HepG2 (cell line): ENCODE results near the gene HECTD4. TPM values are rescaled to one million over a fixed set of nuclear protein-coding genes. Genes with fewer than 3 reads are reported as not detected.

Experiments
- AGO1 ChIP-seq: fragments of 200-400 bp; formaldehyde crosslinking; IDR thresholded peaks from 2 replicates; pipeline ENCODE4 v1.6.1; 2017; ENCODE audit warnings: mild to moderate bottlenecking, low read depth, low read length, moderate library complexity; ENCODE audit not compliant: poor library complexity, severe bottlenecking
- ATF6 ChIP-seq: sonication (generic); formaldehyde crosslinking; conservative IDR thresholded peaks from 2 replicates; pipeline ENCODE4 v1.4.0; 2020; ENCODE audit warnings: missing genetic modification reagents
- HMG20B ChIP-seq: conservative IDR thresholded peaks from 2 replicates; pipeline ENCODE4 v1.6.1; 2016; ENCODE audit warnings: missing genetic modification reagents, missing compliant biosample characterization
- KLF16 ChIP-seq, 2 experiments: sonication (generic) in 1 of 2; formaldehyde crosslinking in 1 of 2; IDR thresholded peaks; 2 replicates each; pipeline versions ENCODE4 v1.6.1 to v1.8.0; 2016 to 2023; ENCODE audit warnings: missing genetic modification reagents in 2 of 2, missing compliant biosample characterization in 1 of 2
- MAX ChIP-seq: IDR thresholded peaks from 2 replicates; pipeline ENCODE4 v1.6.1; 2012; ENCODE audit warnings: inconsistent platforms
- MBD4 ChIP-seq: IDR thresholded peaks from 2 replicates; pipeline ENCODE4 v1.6.1; 2012; ENCODE audit warnings: low read length, inconsistent platforms, borderline replicate concordance
- PHF20 ChIP-seq: sonication (generic); formaldehyde crosslinking; IDR thresholded peaks from 2 replicates; pipeline ENCODE4 v1.5.0; 2020; ENCODE audit warnings: mild to moderate bottlenecking, missing genetic modification reagents
- SIN3B ChIP-seq: fragments of 150-350 bp; IDR thresholded peaks from 2 replicates; pipeline ENCODE4 v1.6.1; 2014; ENCODE audit warnings: low read length
- SMAD1 ChIP-seq: sonication (generic); formaldehyde crosslinking; IDR thresholded peaks from 2 replicates; pipeline ENCODE4 v1.4.0; 2020; ENCODE audit warnings: missing genetic modification reagents, low read depth, mild to moderate bottlenecking, borderline replicate concordance
- TARDBP ChIP-seq: sonication (generic); formaldehyde crosslinking; IDR thresholded peaks from 2 replicates; pipeline ENCODE4 v1.8.0; 2022; ENCODE audit warnings: mild to moderate bottlenecking, missing genetic modification reagents
- TRIM22 ChIP-seq: fragments of 450-650 bp; IDR thresholded peaks from 2 replicates; pipeline ENCODE4 v1.6.1; 2017
- ZBED4 ChIP-seq: sonication (generic); formaldehyde crosslinking; IDR thresholded peaks from 2 replicates; pipeline ENCODE4 v1.4.0; 2020; ENCODE audit warnings: missing genetic modification reagents, borderline replicate concordance
- ZNF121 ChIP-seq: sonication (generic); formaldehyde crosslinking; IDR thresholded peaks from 2 replicates; pipeline ENCODE4 v1.5.0; 2020; ENCODE audit warnings: mild to moderate bottlenecking, missing genetic modification reagents
- ZNF207 ChIP-seq: fragments of 450-650 bp; IDR thresholded peaks from 2 replicates; pipeline ENCODE4 v1.6.1; 2016; ENCODE audit warnings: antibody characterized with exemption, borderline replicate concordance
- ZNF225 ChIP-seq: sonication (generic); formaldehyde crosslinking; IDR thresholded peaks from 2 replicates; pipeline ENCODE4 v1.4.0; 2020; ENCODE audit warnings: mild to moderate bottlenecking, missing genetic modification reagents
- ZNF274 ChIP-seq: sonication (generic); formaldehyde crosslinking; IDR thresholded peaks from 2 replicates; pipeline ENCODE4 v1.5.1; 2020; ENCODE audit warnings: mild to moderate bottlenecking, missing genetic modification reagents
- ZNF501 ChIP-seq: sonication (generic); formaldehyde crosslinking; IDR thresholded peaks from 2 replicates; pipeline ENCODE4 v1.5.1; 2020; ENCODE audit warnings: mild to moderate bottlenecking, moderate library complexity, missing genetic modification reagents
- ZNF564 ChIP-seq: sonication (generic); formaldehyde crosslinking; IDR thresholded peaks from 2 replicates; pipeline ENCODE4 v1.8.1; 2023; ENCODE audit warnings: mild to moderate bottlenecking, missing genetic modification reagents
- ZNF572 ChIP-seq: sonication (generic); formaldehyde crosslinking; IDR thresholded peaks from 2 replicates; pipeline ENCODE4 v1.5.1; 2020; ENCODE audit warnings: mild to moderate bottlenecking, missing genetic modification reagents
- ZNF589 ChIP-seq: sonication (generic); formaldehyde crosslinking; conservative IDR thresholded peaks from 2 replicates; pipeline ENCODE4 v1.8.0; 2022; ENCODE audit warnings: mild to moderate bottlenecking, moderate library complexity, missing genetic modification reagents
- ZNF768 ChIP-seq: sonication (generic); formaldehyde crosslinking; IDR thresholded peaks from 2 replicates; pipeline ENCODE4 v1.4.0; 2020; ENCODE audit warnings: missing genetic modification reagents
- ZNF780A ChIP-seq: sonication (generic); formaldehyde crosslinking; IDR thresholded peaks from 2 replicates; pipeline ENCODE4 v1.8.0; 2022; ENCODE audit warnings: mild to moderate bottlenecking, missing genetic modification reagents, moderate library complexity
- ZNF792 ChIP-seq: IDR thresholded peaks from 2 replicates; pipeline ENCODE4 v1.6.1; 2016
- polyA plus RNA-seq, 8 experiments: library from polyadenylated mRNA; depleted of rRNA in 3 of 8; stranded (reverse) in 7 of 8; unstranded in 1 of 8; fragments of >200 nt; fragmentation: Illumina TruSeq in 4 of 8; extraction: Trizol in 4 of 8; gene quantifications; 2 replicates each; pipeline versions ENCODE4 v1.2.1 to v1.2.3, GENCODE V29; 2011 to 2016; ENCODE audit warnings: low read depth in 4 of 8, missing spikeins in 1 of 8, mixed read lengths in 1 of 8; ENCODE audit not compliant: insufficient read depth in 1 of 8
- total RNA-seq, 5 experiments: library from RNA; depleted of rRNA; stranded (reverse); fragments of >200 nt; fragmentation: Illumina TruSeq; extraction: Trizol; gene quantifications; 2 replicates each; pipeline ENCODE4 v1.2.3, GENCODE V29; 2016; ENCODE audit warnings: low read depth in 1 of 5

HECTD4 gene
- total and polyA plus RNA-seq, 2 of the 13 experiments (the other 11 are each of a cell fraction or from before 2014, with no cell fraction given): 9.0 to 11.4 TPM

GRCh38 chr12:112381883-112382796, at the start of gene HECTD4 (continued):
- TF ChIP-seq ZNF780A (CRISPR knock-in tag) (no peak), ZNF564 (CRISPR knock-in tag) (peak; percentile 79; the same call in 1 of the 2 replicates), SIN3B (peak; percentile 50; the same call in 1 of the 2 replicates), ZNF274 (CRISPR knock-in tag) (peak; percentile 61), ZNF207 (no peak), MAX (peak; percentile 60; the same call in 1 of the 2 replicates), ZNF572 (CRISPR knock-in tag) (no peak), AGO1 (no peak), ATF6 (no peak), HMG20B (no peak), PHF20 (peak; percentile 74), MBD4 (no peak), SMAD1 (CRISPR knock-in tag) (peak; percentile 32; the same call in 1 of the 2 replicates), ZNF768 (CRISPR knock-in tag) (no peak; the same call in 1 of the 2 replicates), ZNF589 (no peak), ZNF121 (CRISPR knock-in tag) (peak; percentile 96), ZBED4 (CRISPR knock-in tag) (no peak), KLF16 (CRISPR knock-in tag; IDR thresholded peaks at IDR 0.05) (peak in 1 of 2 experiments; percentile 83; a peak in 2 of 4 replicates), ZNF225 (CRISPR knock-in tag) (no peak), ZNF792 (0 out of 2 replicates have a peak, but pooled peaks have one; percentile 33), TARDBP (CRISPR knock-in tag) (peak; percentile 72), TRIM22 (no peak), ZNF501 (CRISPR knock-in tag) (peak; percentile 71; the same call in 1 of the 2 replicates)
